Memory B cell (primary cell): ENCODE data around the gene PTGS2.

Source experiments
- ATAC-seq: fragments of 150-1000 bp; cut with Tn5 transposase; 2 replicates; pipeline ENCODE4 v1.10.0; 2021; ENCODE audit warnings: low read depth, mild to moderate bottlenecking, moderate library complexity
- DNase-seq, 2 donors: peaks; one replicate each; pipeline ENCODE4 v3.0.0; 2022; ENCODE audit warnings: low spot score in 2 of 2
- H3K27ac Mint-ChIP-seq: one replicate; pipeline ENCODE4 v1.8.0; 2022; ENCODE audit warnings: mild to moderate bottlenecking, moderate library complexity, mixed read lengths
- H3K27me3 Mint-ChIP-seq: one replicate; pipeline ENCODE4 v1.8.0; 2022; ENCODE audit warnings: mixed read lengths
- H3K36me3 Mint-ChIP-seq: one replicate; pipeline ENCODE4 v1.8.0; 2022; ENCODE audit warnings: mild to moderate bottlenecking, mixed read lengths
- H3K4me1 Mint-ChIP-seq: one replicate; pipeline ENCODE4 v1.8.0; 2022; ENCODE audit warnings: mixed read lengths
- H3K4me3 Mint-ChIP-seq: one replicate; pipeline ENCODE4 v1.8.0; 2022; ENCODE audit warnings: mild to moderate bottlenecking, moderate library complexity, mixed read lengths
- H3K9me3 Mint-ChIP-seq: one replicate; pipeline ENCODE4 v1.8.0; 2022; ENCODE audit warnings: mixed read lengths

PTGS2 gene

GRCh38 chr1:186680245-186681061, at the start of gene PTGS2:
Gene PTGS2, minus strand, starts transcription at chr1:186680423. Its CDS starts 133 bp downstream, at chr1:186680290.
- H3K4me1 Mint-ChIP-seq, result peaks cover 5% of the 10 kb centered on the region
- H3K36me3 Mint-ChIP-seq, result no peaks in the 10 kb centered on the region
- H3K27ac Mint-ChIP-seq, result no peak within 1 kb of the TSS
- H3K4me3 Mint-ChIP-seq, result peak within 1 kb of the TSS; percentile 39
- H3K27me3 Mint-ChIP-seq, result peaks cover 12% of the 10 kb centered on the region
- no peaks in the 10 kb centered on the region for H3K9me3 Mint-ChIP-seq
- ATAC-seq, result peak; percentile 59
- peak in 1 of 2 donors; percentile 9 for DNase-seq

GRCh38 chr1:186722711-186723309, 42.6 kb upstream of the PTGS2 start:
- peaks cover 6% of the 10 kb centered on the region for H3K9me3 Mint-ChIP-seq
- H3K4me1 Mint-ChIP-seq, result no peaks in the 10 kb centered on the region
- no peak overlapping the region for H3K27ac Mint-ChIP-seq
- no peak for DNase-seq
- peaks cover 2% of the 10 kb centered on the region for H3K27me3 Mint-ChIP-seq
- H3K4me3 Mint-ChIP-seq, result no peak overlapping the region
- no peak for ATAC-seq
- no peaks in the 10 kb centered on the region for H3K36me3 Mint-ChIP-seq

GRCh38 chr1:186717286-186717685, 37.1 kb upstream of the PTGS2 start:
- H3K4me3 Mint-ChIP-seq, result no peak overlapping the region
- no peaks in the 10 kb centered on the region for H3K36me3 Mint-ChIP-seq
- H3K27me3 Mint-ChIP-seq, result peaks cover 7% of the 10 kb centered on the region
- no peak for ATAC-seq
- H3K9me3 Mint-ChIP-seq, result no peaks in the 10 kb centered on the region
- no peak overlapping the region for H3K27ac Mint-ChIP-seq
- no peaks in the 10 kb centered on the region for H3K4me1 Mint-ChIP-seq
- no peak for DNase-seq

- H3K4me3 Mint-ChIP-seq, result no peak overlapping the region
- H3K27me3 Mint-ChIP-seq, result peaks cover 7% of the 10 kb centered on the region
- no peaks in the 10 kb centered on the region for H3K36me3 Mint-ChIP-seq
- no peak for DNase-seq
- no peaks in the 10 kb centered on the region for H3K4me1 Mint-ChIP-seq
- H3K9me3 Mint-ChIP-seq, result no peaks in the 10 kb centered on the region
- no peak for ATAC-seq
- no peak overlapping the region for H3K27ac Mint-ChIP-seq
Measured at GRCh38 chr1:186715887-186716809, 35.9 kb upstream of the PTGS2 start.

GRCh38 chr1:186710696-186711095, 30.5 kb upstream of the PTGS2 start:
- no peaks in the 10 kb centered on the region for H3K9me3 Mint-ChIP-seq
- no peak overlapping the region for H3K27ac Mint-ChIP-seq
- ATAC-seq (no peak), DNase-seq (no peak)
- no peak overlapping the region for H3K4me3 Mint-ChIP-seq
- no peaks in the 10 kb centered on the region for H3K36me3 Mint-ChIP-seq
- no peaks in the 10 kb centered on the region for H3K4me1 Mint-ChIP-seq
- peaks cover 6% of the 10 kb centered on the region for H3K27me3 Mint-ChIP-seq

GRCh38 chr1:186708694-186709097, 28.5 kb upstream of the PTGS2 start:
- Mint-ChIP-seq H3K4me1 (no peaks in the 10 kb centered on the region), H3K9me3 (no peaks in the 10 kb centered on the region), H3K27ac (no peak overlapping the region), H3K36me3 (no peaks in the 10 kb centered on the region), H3K27me3 (no peaks in the 10 kb centered on the region), H3K4me3 (no peak overlapping the region)
- ATAC-seq (no peak), DNase-seq (no peak)

- H3K36me3 Mint-ChIP-seq, result no peaks in the 10 kb centered on the region
- H3K27me3 Mint-ChIP-seq, result no peaks in the 10 kb centered on the region
- no peaks in the 10 kb centered on the region for H3K9me3 Mint-ChIP-seq
- no peaks in the 10 kb centered on the region for H3K4me1 Mint-ChIP-seq
- no peak overlapping the region for H3K4me3 Mint-ChIP-seq
- ATAC-seq, result no peak
- DNase-seq, result no peak
- H3K27ac Mint-ChIP-seq, result no peak overlapping the region
Measured at GRCh38 chr1:186703209-186703766, 23.1 kb upstream of the PTGS2 start.

- Mint-ChIP-seq H3K9me3 (no peaks in the 10 kb centered on the region), H3K4me3 (no peak overlapping the region), H3K36me3 (no peaks in the 10 kb centered on the region), H3K27me3 (no peaks in the 10 kb centered on the region), H3K4me1 (no peaks in the 10 kb centered on the region), H3K27ac (no peak overlapping the region)
- ATAC-seq (no peak), DNase-seq (no peak)
Measured at GRCh38 chr1:186700722-186701121, 20.5 kb upstream of the PTGS2 start.

- H3K36me3 Mint-ChIP-seq, result no peaks in the 10 kb centered on the region
- H3K9me3 Mint-ChIP-seq, result no peaks in the 10 kb centered on the region
- H3K4me1 Mint-ChIP-seq, result no peaks in the 10 kb centered on the region
- H3K27me3 Mint-ChIP-seq, result peaks cover 5% of the 10 kb centered on the region
- no peak overlapping the region for H3K4me3 Mint-ChIP-seq
- ATAC-seq (no peak), DNase-seq (no peak)
- H3K27ac Mint-ChIP-seq, result no peak overlapping the region
Measured at GRCh38 chr1:186699519-186699918, 19.3 kb upstream of the PTGS2 start.

- ATAC-seq (no peak), DNase-seq (no peak)
- Mint-ChIP-seq H3K27me3 (peaks cover 7% of the 10 kb centered on the region), H3K9me3 (peaks cover 10% of the 10 kb centered on the region), H3K4me3 (no peak overlapping the region), H3K27ac (no peak overlapping the region), H3K36me3 (no peaks in the 10 kb centered on the region), H3K4me1 (no peaks in the 10 kb centered on the region)
Measured at GRCh38 chr1:186689907-186690306, 9.7 kb upstream of the PTGS2 start.

- ATAC-seq, result no peak
- H3K9me3 Mint-ChIP-seq, result peaks cover 10% of the 10 kb centered on the region
- no peaks in the 10 kb centered on the region for H3K4me1 Mint-ChIP-seq
- no peak overlapping the region for H3K27ac Mint-ChIP-seq
- H3K4me3 Mint-ChIP-seq, result no peak overlapping the region
- H3K27me3 Mint-ChIP-seq, result peaks cover 2% of the 10 kb centered on the region
- no peak for DNase-seq
- H3K36me3 Mint-ChIP-seq, result no peaks in the 10 kb centered on the region
Measured at GRCh38 chr1:186689376-186689775, 9.2 kb upstream of the PTGS2 start.

- Mint-ChIP-seq H3K4me3 (no peak overlapping the region), H3K27ac (no peak overlapping the region), H3K27me3 (peaks cover 11% of the 10 kb centered on the region), H3K36me3 (no peaks in the 10 kb centered on the region), H3K9me3 (peaks cover 8% of the 10 kb centered on the region), H3K4me1 (peaks cover 5% of the 10 kb centered on the region)
- DNase-seq (no peak), ATAC-seq (no peak)
Measured at GRCh38 chr1:186683652-186684410, 3.6 kb upstream of the PTGS2 start.

- Mint-ChIP-seq H3K9me3 (peaks cover 8% of the 10 kb centered on the region), H3K4me1 (peaks cover 5% of the 10 kb centered on the region), H3K27ac (no peak overlapping the region), H3K4me3 (no peak overlapping the region), H3K36me3 (no peaks in the 10 kb centered on the region), H3K27me3 (peaks cover 12% of the 10 kb centered on the region)
- no peak for ATAC-seq
- no peak for DNase-seq
Measured at GRCh38 chr1:186682736-186683135, 2.5 kb upstream of the PTGS2 start.
